Measurements from ENCODE around the gene TSEN54. TPM values are rescaled to one million over a fixed set of nuclear protein-coding genes. Genes with fewer than 3 reads are reported as not detected.
A peak's percentile ranks its signal among the peaks of the same experiment; 100 is the strongest.

TSEN54 gene
- total RNA-seq, 1 experiment from 2014 or later: 78.7 TPM

- no TSS peak for BruUV-seq (replicated peaks)
- POLR2A ChIA-PET: interaction anchor here (0.7 kb wide), 1 partner anchor 315 kb away, joined by 3 read pairs; no protein-coding TSS in a partner anchor
- no peak for ATAC-seq
- Histone ChIP-seq H3K4me3 (ENCODE audit: low read depth in 2 of 2, low read length in 2 of 2) (no peak overlapping the region), H3K4me1 (ENCODE audit: control insufficient read depth, insufficient read depth, low read length) (peaks cover 60% of the 10 kb centered on the region), H3K9me3 (ENCODE audit: control insufficient read depth, insufficient read depth, low read depth, low read length) (no peaks in the 10 kb centered on the region), H3K36me3 (ENCODE audit: control insufficient read depth, insufficient read depth, low read length) (no peaks in the 10 kb centered on the region), H3K27ac (ENCODE audit: low read length) (peak overlapping the region; percentile 82), H3K27me3 (ENCODE audit: control insufficient read depth, insufficient read depth, low read length) (no peaks in the 10 kb centered on the region)
- intact Hi-C loops (cut with micrococcal nuclease; ENCODE audit: unreplicated experiment): no loop called here
- TF ChIP-seq, protein P1, sequence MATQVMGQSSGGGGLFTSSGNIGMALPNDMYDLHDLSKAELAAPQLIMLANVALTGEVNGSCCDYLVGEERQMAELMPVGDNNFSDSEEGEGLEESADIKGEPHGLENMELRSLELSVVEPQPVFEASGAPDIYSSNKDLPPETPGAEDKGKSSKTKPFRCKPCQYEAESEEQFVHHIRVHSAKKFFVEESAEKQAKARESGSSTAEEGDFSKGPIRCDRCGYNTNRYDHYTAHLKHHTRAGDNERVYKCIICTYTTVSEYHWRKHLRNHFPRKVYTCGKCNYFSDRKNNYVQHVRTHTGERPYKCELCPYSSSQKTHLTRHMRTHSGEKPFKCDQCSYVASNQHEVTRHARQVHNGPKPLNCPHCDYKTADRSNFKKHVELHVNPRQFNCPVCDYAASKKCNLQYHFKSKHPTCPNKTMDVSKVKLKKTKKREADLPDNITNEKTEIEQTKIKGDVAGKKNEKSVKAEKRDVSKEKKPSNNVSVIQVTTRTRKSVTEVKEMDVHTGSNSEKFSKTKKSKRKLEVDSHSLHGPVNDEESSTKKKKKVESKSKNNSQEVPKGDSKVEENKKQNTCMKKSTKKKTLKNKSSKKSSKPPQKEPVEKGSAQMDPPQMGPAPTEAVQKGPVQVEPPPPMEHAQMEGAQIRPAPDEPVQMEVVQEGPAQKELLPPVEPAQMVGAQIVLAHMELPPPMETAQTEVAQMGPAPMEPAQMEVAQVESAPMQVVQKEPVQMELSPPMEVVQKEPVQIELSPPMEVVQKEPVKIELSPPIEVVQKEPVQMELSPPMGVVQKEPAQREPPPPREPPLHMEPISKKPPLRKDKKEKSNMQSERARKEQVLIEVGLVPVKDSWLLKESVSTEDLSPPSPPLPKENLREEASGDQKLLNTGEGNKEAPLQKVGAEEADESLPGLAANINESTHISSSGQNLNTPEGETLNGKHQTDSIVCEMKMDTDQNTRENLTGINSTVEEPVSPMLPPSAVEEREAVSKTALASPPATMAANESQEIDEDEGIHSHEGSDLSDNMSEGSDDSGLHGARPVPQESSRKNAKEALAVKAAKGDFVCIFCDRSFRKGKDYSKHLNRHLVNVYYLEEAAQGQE (IDR thresholded peaks at IDR 0.05; ENCODE audit: insufficient read depth in 1 of 2, low read depth in 2 of 2, low read length in 1 of 2): no peak
- TF ChIP-seq, protein P2, sequence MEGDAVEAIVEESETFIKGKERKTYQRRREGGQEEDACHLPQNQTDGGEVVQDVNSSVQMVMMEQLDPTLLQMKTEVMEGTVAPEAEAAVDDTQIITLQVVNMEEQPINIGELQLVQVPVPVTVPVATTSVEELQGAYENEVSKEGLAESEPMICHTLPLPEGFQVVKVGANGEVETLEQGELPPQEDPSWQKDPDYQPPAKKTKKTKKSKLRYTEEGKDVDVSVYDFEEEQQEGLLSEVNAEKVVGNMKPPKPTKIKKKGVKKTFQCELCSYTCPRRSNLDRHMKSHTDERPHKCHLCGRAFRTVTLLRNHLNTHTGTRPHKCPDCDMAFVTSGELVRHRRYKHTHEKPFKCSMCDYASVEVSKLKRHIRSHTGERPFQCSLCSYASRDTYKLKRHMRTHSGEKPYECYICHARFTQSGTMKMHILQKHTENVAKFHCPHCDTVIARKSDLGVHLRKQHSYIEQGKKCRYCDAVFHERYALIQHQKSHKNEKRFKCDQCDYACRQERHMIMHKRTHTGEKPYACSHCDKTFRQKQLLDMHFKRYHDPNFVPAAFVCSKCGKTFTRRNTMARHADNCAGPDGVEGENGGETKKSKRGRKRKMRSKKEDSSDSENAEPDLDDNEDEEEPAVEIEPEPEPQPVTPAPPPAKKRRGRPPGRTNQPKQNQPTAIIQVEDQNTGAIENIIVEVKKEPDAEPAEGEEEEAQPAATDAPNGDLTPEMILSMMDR (IDR thresholded peaks at IDR 0.05): no peak
- TF ChIP-seq SIN3A (IDR thresholded peaks at IDR 0.05; ENCODE audit: borderline replicate concordance, insufficient read depth, low read depth, low read length): no peak
- no peak for DNase-seq (ENCODE audit: low read depth, low spot score)
- in situ Hi-C loops (cut with HindIII; ENCODE audit: low pct_unique_long_range_greater_than_20kb, low sequenced_read_pairs): no loop called here
- CTCF ChIA-PET: interaction anchor here (0.6 kb wide), 1 partner anchor 28 kb away, joined by 3 read pairs; no protein-coding TSS in a partner anchor
These were observed 39.4 kb downstream of the TSEN54 start for GRCh38 chr17:75555679-75556153.

GRCh38 chr17:75557075-75557851, 40.9 kb downstream of the TSEN54 start:
- Histone ChIP-seq H3K27ac (ENCODE audit: low read length) (peak overlapping the region; percentile 82), H3K4me3 (ENCODE audit: low read depth in 2 of 2, low read length in 2 of 2) (no peak overlapping the region), H3K9me3 (ENCODE audit: control insufficient read depth, insufficient read depth, low read depth, low read length) (no peaks in the 10 kb centered on the region), H3K27me3 (ENCODE audit: control insufficient read depth, insufficient read depth, low read length) (no peaks in the 10 kb centered on the region), H3K4me1 (ENCODE audit: control insufficient read depth, insufficient read depth, low read length) (peaks cover 71% of the 10 kb centered on the region), H3K36me3 (ENCODE audit: control insufficient read depth, insufficient read depth, low read length) (no peaks in the 10 kb centered on the region)
- ATAC-seq (peak; percentile 73), DNase-seq (ENCODE audit: low read depth, low spot score) (no peak)
- CTCF ChIA-PET: interaction anchor here (1.1 kb wide), 1 partner anchor 52 kb away, joined by 5 read pairs; no protein-coding TSS in a partner anchor
- TF ChIP-seq SIN3A (IDR thresholded peaks at IDR 0.05; ENCODE audit: borderline replicate concordance, insufficient read depth, low read depth, low read length) (no peak), POLR2AphosphoS5 (IDR thresholded peaks at IDR 0.05; ENCODE audit: low read depth, low read length) (peak; percentile 61; the same call in 1 of the 2 replicates), TCF7L2 (IDR thresholded peaks at IDR 0.05; ENCODE audit: low read depth, low read length) (peak; percentile 31; the same call in 1 of the 2 replicates)
- TF ChIP-seq, protein P1 (IDR thresholded peaks at IDR 0.05; ENCODE audit: insufficient read depth in 1 of 2, low read depth in 2 of 2, low read length in 1 of 2): 0 out of 4 replicates have a peak, but pooled peaks of 1 of the 2 experiments have one; percentile 40
- TF ChIP-seq, protein P2 (IDR thresholded peaks at IDR 0.05): no peak
- in situ Hi-C loops (cut with HindIII; ENCODE audit: low pct_unique_long_range_greater_than_20kb, low sequenced_read_pairs): no loop called here
- POLR2A ChIA-PET: interaction anchor here (0.6 to 0.8 kb wide), 2 partner anchors 109 to 223 kb away, joined by 8 to 13 read pairs; no protein-coding TSS in a partner anchor
- intact Hi-C loops (cut with micrococcal nuclease; ENCODE audit: unreplicated experiment): no loop called here
- BruUV-seq (replicated peaks): no TSS peak

All from Panc1 (cell line).